ENCODE data around the gene BANF2.

DNA sequence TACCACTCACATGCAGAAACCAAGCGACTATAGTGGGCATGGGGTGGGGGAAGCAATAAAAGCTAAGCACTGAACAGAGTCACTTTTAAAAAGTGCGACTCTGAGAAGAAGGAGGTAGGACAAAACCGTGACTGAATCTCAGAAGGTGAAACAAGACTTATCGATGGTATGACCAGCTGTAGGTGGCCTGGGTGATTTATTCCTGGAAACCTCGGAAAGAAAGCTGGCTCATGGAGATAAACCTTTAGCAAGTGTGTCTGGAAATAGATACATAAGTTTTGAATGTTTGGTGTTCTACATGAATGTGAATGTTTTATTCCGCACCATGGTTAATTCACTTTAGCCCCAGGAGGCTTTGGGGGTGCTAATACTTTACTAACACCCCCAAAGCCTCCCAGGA is 43.9 kb downstream of the BANF2 start:
- TF ChIP-seq YY1 (IDR thresholded peaks at IDR 0.05; ENCODE audit: extremely low read depth, insufficient replicate concordance, low read depth, low read length) (no peak), POLR2A (IDR thresholded peaks at IDR 0.05; ENCODE audit: borderline replicate concordance, extremely low read depth, insufficient read depth, insufficient read length) (no peak), CTCF (IDR thresholded peaks at IDR 0.05 in 2 of 3, conservative IDR thresholded peaks at IDR 0.05 in 1 of 3; ENCODE audit: borderline replicate concordance in 1 of 3, insufficient read depth in 1 of 3, low read depth in 2 of 3, low read length in 2 of 3) (no peak), EZH2 (IDR thresholded peaks at IDR 0.05) (no peak), ZNF274 (IDR thresholded peaks at IDR 0.05; ENCODE audit: low read depth, low read length) (no peak), EZH2phosphoT487 (IDR thresholded peaks at IDR 0.05; ENCODE audit: borderline replicate concordance) (no peak), REST (IDR thresholded peaks at IDR 0.05; ENCODE audit: low read depth) (no peak), POLR2AphosphoS5 (IDR thresholded peaks at IDR 0.05; ENCODE audit: low read depth, low read length) (no peak), ELF1 (IDR thresholded peaks at IDR 0.05; ENCODE audit: borderline replicate concordance, low read depth) (no peak), JUND (IDR thresholded peaks at IDR 0.05) (no peak), SP1 (IDR thresholded peaks at IDR 0.05; ENCODE audit: low read depth) (no peak)
- TF ChIP-seq, protein P1, sequence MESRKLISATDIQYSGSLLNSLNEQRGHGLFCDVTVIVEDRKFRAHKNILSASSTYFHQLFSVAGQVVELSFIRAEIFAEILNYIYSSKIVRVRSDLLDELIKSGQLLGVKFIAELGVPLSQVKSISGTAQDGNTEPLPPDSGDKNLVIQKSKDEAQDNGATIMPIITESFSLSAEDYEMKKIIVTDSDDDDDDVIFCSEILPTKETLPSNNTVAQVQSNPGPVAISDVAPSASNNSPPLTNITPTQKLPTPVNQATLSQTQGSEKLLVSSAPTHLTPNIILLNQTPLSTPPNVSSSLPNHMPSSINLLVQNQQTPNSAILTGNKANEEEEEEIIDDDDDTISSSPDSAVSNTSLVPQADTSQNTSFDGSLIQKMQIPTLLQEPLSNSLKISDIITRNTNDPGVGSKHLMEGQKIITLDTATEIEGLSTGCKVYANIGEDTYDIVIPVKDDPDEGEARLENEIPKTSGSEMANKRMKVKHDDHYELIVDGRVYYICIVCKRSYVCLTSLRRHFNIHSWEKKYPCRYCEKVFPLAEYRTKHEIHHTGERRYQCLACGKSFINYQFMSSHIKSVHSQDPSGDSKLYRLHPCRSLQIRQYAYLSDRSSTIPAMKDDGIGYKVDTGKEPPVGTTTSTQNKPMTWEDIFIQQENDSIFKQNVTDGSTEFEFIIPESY (IDR thresholded peaks at IDR 0.05; ENCODE audit: extremely low read depth, insufficient replicate concordance, low read length), result no peak

All from HCT116 (cell line).